HepG2 (cell line): Measurements from ENCODE around the gene STX4. TPM values are rescaled to one million over a fixed set of nuclear protein-coding genes. Genes with fewer than 3 reads are reported as not detected.
A peak's percentile ranks its signal among the peaks of the same experiment; 100 is the strongest.

ENCODE experiments used
- ASH2L ChIP-seq: fragments of 300-600, 200-600 bp; sonication (generic); IDR thresholded peaks from 2 replicates; pipeline ENCODE4 v1.7.0; 2017; ENCODE audit warnings: low read depth, mild to moderate bottlenecking, moderate library complexity, mixed read lengths, low read length; ENCODE audit not compliant: insufficient read length
- EZH2 ChIP-seq: conservative IDR thresholded peaks from 2 replicates; pipeline ENCODE4 v1.6.1; 2012; ENCODE audit warnings: mild to moderate bottlenecking, low read depth, low read length, moderate library complexity
- FOXM1 ChIP-seq: sonication (generic); formaldehyde crosslinking; IDR thresholded peaks from 2 replicates; pipeline ENCODE4 v1.5.0; 2020; ENCODE audit warnings: missing genetic modification reagents
- HIVEP1 ChIP-seq: sonication (generic); formaldehyde crosslinking; IDR thresholded peaks from 2 replicates; pipeline ENCODE4 v1.4.0; 2020; ENCODE audit warnings: mild to moderate bottlenecking, missing genetic modification reagents
- HNF4A ChIP-seq: sonication (generic); formaldehyde crosslinking; IDR thresholded peaks from 2 replicates; pipeline ENCODE4 v1.4.0; 2020; ENCODE audit warnings: missing genetic modification reagents
- NCOA1 ChIP-seq: sonication (generic); formaldehyde crosslinking; IDR thresholded peaks from 2 replicates; pipeline ENCODE4 v1.9.0; 2021; ENCODE audit warnings: missing genetic modification reagents
- NONO ChIP-seq, 2 experiments: fragments of 450-650 bp in 1 of 2; sonication (generic) in 1 of 2; formaldehyde crosslinking in 1 of 2; IDR thresholded peaks in 1 of 2; conservative IDR thresholded peaks in 1 of 2; 2 replicates each; pipeline versions ENCODE4 v1.6.1 to v1.8.0; 2017 to 2022; ENCODE audit warnings: mild to moderate bottlenecking in 1 of 2, missing genetic modification reagents in 1 of 2, moderate library complexity in 1 of 2
- NR0B2 ChIP-seq: sonication (generic); formaldehyde crosslinking; IDR thresholded peaks from 2 replicates; pipeline ENCODE4 v1.4.0; 2020; ENCODE audit warnings: mild to moderate bottlenecking, missing genetic modification reagents
- RARG ChIP-seq: sonication (generic); formaldehyde crosslinking; IDR thresholded peaks from 2 replicates; pipeline ENCODE4 v1.4.0; 2020; ENCODE audit warnings: low read depth, mild to moderate bottlenecking, missing genetic modification reagents
- SIX1 ChIP-seq: sonication (generic); formaldehyde crosslinking; IDR thresholded peaks from 2 replicates; pipeline ENCODE4 v1.4.0; 2020; ENCODE audit warnings: missing genetic modification reagents, borderline replicate concordance
- SNRNP70 ChIP-seq: fragments of 200-400 bp; formaldehyde crosslinking; IDR thresholded peaks from 2 replicates; pipeline ENCODE4 v1.6.1; 2017; ENCODE audit warnings: mild to moderate bottlenecking, low read depth, low read length, moderate library complexity
- SRF ChIP-seq: IDR thresholded peaks from 2 replicates; pipeline ENCODE4 v1.6.1; 2011; ENCODE audit warnings: mild to moderate bottlenecking, low read depth, low read length, moderate library complexity
- SSRP1 ChIP-seq: IDR thresholded peaks from 2 replicates; pipeline ENCODE4 v1.6.1; 2016; ENCODE audit warnings: control low read depth
- TBX2 ChIP-seq: sonication (generic); formaldehyde crosslinking; IDR thresholded peaks from 2 replicates; pipeline ENCODE4 v1.5.0; 2020; ENCODE audit warnings: missing genetic modification reagents, mild to moderate bottlenecking, borderline replicate concordance
- TMF1 ChIP-seq: sonication (generic); formaldehyde crosslinking; IDR thresholded peaks from 2 replicates; pipeline ENCODE4 v1.8.1; 2022; ENCODE audit warnings: low read depth, missing genetic modification reagents
- ZBTB1 ChIP-seq: sonication (generic); formaldehyde crosslinking; IDR thresholded peaks from 2 replicates; pipeline ENCODE4 v1.4.0; 2020; ENCODE audit warnings: missing genetic modification reagents, borderline replicate concordance
- ZBTB21 ChIP-seq: sonication (generic); formaldehyde crosslinking; IDR thresholded peaks from 2 replicates; pipeline ENCODE4 v1.4.0; 2020; ENCODE audit warnings: missing genetic modification reagents
- ZNF318 ChIP-seq: sonication (generic); formaldehyde crosslinking; IDR thresholded peaks from 2 replicates; pipeline ENCODE4 v1.4.0; 2020; ENCODE audit warnings: mild to moderate bottlenecking, missing genetic modification reagents
- ZNF672 ChIP-seq: sonication (generic); formaldehyde crosslinking; IDR thresholded peaks from 2 replicates; pipeline ENCODE4 v1.8.1; 2022; ENCODE audit warnings: missing genetic modification reagents
- ZNF891 ChIP-seq: sonication (generic); formaldehyde crosslinking; IDR thresholded peaks from 2 replicates; pipeline ENCODE4 v1.5.0; 2020; ENCODE audit warnings: mild to moderate bottlenecking, missing genetic modification reagents
- polyA plus RNA-seq, 8 experiments: library from polyadenylated mRNA; depleted of rRNA in 3 of 8; stranded (reverse) in 7 of 8; unstranded in 1 of 8; fragments of >200 nt; fragmentation: Illumina TruSeq in 4 of 8; extraction: Trizol in 4 of 8; gene quantifications; 2 replicates each; pipeline versions ENCODE4 v1.2.1 to v1.2.3, GENCODE V29; 2011 to 2016; ENCODE audit warnings: low read depth in 4 of 8, missing spikeins in 1 of 8, mixed read lengths in 1 of 8; ENCODE audit not compliant: insufficient read depth in 1 of 8
- total RNA-seq, 5 experiments: library from RNA; depleted of rRNA; stranded (reverse); fragments of >200 nt; fragmentation: Illumina TruSeq; extraction: Trizol; gene quantifications; 2 replicates each; pipeline ENCODE4 v1.2.3, GENCODE V29; 2016; ENCODE audit warnings: low read depth in 1 of 5

STX4 gene
- total and polyA plus RNA-seq, 2 of the 13 experiments (the other 11 are each of a cell fraction or from before 2014, with no cell fraction given), result 29.2 to 34.6 TPM

GRCh38 chr16:30997725-30998711 is 35.3 kb upstream of the STX4 start (continued):
- TF ChIP-seq NONO (IDR thresholded peaks at IDR 0.05) (no peak), NONO (CRISPR knock-in tag; conservative IDR thresholded peaks at IDR 0.05) (no peak; the same call in 1 of the 2 replicates), ZBTB21 (CRISPR knock-in tag) (no peak), SRF (no peak), ZNF891 (CRISPR knock-in tag) (no peak; the same call in 1 of the 2 replicates), SNRNP70 (no peak), TMF1 (no peak), ZBTB1 (CRISPR knock-in tag) (no peak), SSRP1 (CRISPR knock-in tag) (no peak), ZNF672 (CRISPR knock-in tag) (no peak), TBX2 (CRISPR knock-in tag) (no peak), HIVEP1 (peak; percentile 58), ASH2L (no peak), EZH2 (no peak), NCOA1 (CRISPR knock-in tag) (peak; percentile 60; the same call in 1 of the 2 replicates), HNF4A (CRISPR knock-in tag) (no peak; the same call in 1 of the 2 replicates), RARG (CRISPR knock-in tag) (no peak), SIX1 (0 out of 2 replicates have a peak, but pooled peaks have one; percentile 0), NR0B2 (no peak), FOXM1 (CRISPR knock-in tag) (no peak), ZNF318 (CRISPR knock-in tag) (peak; percentile 85)
